Measurements from ENCODE around the gene ACAD11. TPM values are rescaled to one million over a fixed set of nuclear protein-coding genes. Genes with fewer than 3 reads are reported as not detected.
"Not testable (repeated sequence)": the region's sequence is repeated elsewhere in the genome, so short reads cannot be mapped to it uniquely, and the experiment has no call there.

Gene ACAD11
- total RNA-seq, 2 donors from 2014 or later, result 5.2 to 9.2 TPM

GRCh38 chr3:132654721-132655120, 4.9 kb downstream of the ACAD11 start:
- no peak for DNase-seq
- intact Hi-C loops (cut with DNase I, micrococcal nuclease), result no loop called here
- no peak for ATAC-seq

DNA sequence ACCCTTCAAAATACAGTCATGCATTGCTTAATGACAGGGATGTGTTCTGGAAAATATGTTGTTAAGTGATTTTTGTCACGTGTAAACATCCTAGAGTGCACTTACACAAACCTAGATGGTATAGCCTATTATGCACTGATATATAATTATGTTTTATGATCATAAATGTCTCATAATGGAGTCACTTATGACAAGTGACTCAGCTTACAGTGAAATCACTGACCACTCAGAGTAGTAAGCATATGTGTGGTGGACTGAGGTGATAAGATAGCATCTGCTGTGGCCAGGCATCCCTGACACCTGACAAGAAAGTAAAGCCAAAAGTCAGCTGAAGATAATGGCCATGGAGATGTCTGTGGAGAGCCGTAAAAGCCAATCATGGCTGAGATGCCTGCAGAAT, 5.4 kb downstream of the ACAD11 start:
- DNase-seq (no peak), ATAC-seq (no peak)
- intact Hi-C loops (cut with DNase I, micrococcal nuclease), result no loop called here

DNA sequence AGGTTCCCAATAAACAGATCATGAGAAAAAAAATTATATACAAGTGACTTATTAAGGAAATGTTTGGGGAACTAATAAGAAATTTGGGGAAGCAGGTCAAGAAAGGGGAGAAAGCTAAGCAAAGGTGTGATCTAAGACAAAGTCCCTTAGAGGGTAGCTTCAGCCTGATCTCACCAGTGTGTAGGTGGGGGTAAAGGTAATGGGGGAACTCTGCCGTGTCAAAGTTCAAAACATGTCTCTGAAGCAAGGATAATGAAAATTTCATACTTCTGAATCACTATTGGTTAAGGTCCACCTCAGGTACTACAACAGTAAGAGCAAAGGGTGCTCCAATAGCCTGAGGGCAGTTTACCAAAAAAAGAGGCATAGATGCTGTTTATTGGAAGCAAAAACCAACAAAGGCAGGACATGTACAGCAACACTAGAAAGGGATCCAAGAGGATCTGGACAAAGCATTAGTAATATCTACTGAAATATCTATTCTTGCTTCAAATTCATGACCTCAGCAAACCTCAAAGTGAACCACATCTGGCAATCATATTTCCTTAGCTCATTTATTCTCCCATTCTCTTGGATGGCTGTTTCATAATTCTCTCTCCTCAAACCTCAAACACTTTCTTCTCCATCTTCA, 6.9 kb downstream of the ACAD11 start:
- ATAC-seq, result no peak
- no peak for DNase-seq
- intact Hi-C loops (cut with DNase I, micrococcal nuclease), result no loop called here

DNA sequence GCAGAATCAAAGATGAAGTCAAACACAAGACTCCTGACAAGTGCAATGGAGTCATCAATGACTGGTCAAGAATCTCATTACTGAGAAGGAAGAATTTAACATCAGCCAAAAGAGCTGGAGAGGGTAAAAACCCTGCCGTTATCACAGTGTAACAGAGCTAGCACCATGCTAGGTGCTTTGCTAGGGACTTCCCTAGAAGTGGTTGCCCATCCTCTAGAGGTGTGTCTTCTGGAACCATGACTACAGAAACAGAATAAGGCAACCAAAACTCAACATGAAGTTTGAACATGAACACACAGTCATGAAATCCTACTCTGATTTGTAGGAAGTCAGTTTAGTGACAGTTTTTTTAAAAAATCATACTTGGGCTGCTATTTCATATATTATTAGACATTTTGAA, 9.5 kb downstream of the ACAD11 start:
- ATAC-seq (no peak), DNase-seq (no peak)
- intact Hi-C loops (cut with DNase I, micrococcal nuclease), result no loop called here

- no peak for ATAC-seq
- no peak for DNase-seq
- intact Hi-C loops (cut with DNase I, micrococcal nuclease), result no loop called here
Measured at GRCh38 chr3:132645058-132645457, 14.6 kb downstream of the ACAD11 start.

DNA sequence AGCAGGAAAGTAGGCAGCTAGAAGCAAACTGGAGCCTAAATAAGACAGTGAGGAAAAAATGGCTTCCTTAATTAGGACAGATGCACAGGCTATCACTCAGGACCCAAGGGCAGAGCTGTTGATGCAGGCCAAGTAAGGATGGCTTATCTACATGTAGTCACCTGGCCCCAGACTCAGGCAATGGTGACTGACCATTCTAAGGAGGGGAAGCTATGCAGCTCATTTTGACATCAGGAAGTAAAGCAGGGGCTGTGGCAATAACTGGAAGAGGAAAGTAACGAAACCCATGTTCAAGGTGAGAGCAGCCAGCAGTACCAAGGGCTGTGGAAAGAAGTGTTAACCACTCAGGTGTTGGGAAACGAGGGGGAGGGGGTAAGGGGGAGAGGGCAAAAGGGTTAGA, 16.2 kb downstream of the ACAD11 start:
- intact Hi-C loops (cut with DNase I, micrococcal nuclease), result loop anchor here in 1 of 2 donors (5.0 kb wide), 1 partner anchor 106 kb away; no protein-coding TSS in a partner anchor
- DNase-seq, result no peak
- ATAC-seq, result no peak

DNA sequence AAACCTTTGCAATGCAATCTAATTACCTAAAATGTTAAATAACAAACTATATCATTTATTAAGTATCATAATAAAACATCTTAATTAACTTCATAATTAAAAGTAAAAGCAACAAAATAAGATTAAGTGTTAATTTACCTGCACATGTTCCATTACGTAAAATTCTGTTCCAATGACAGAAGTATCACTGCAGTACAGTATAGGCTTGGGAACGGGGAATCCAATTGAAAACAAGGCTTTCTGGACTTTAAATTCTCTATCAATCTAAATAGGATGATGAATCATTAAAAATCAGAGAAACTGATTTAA, 17.1 kb downstream of the ACAD11 start:
- DNase-seq (no peak), ATAC-seq (no peak)
- intact Hi-C loops (cut with DNase I, micrococcal nuclease), result loop anchor here in 1 of 2 donors (5.0 kb wide), 1 partner anchor 105 kb away; no protein-coding TSS in a partner anchor

- intact Hi-C loops (cut with DNase I, micrococcal nuclease), result loop anchor here in 1 of 2 donors (5.0 kb wide), 1 partner anchor 105 kb away; no protein-coding TSS in a partner anchor
- no peak for DNase-seq
- peak; percentile 57 for ATAC-seq
Measured at GRCh38 chr3:132641837-132642538, 17.6 kb downstream of the ACAD11 start.

DNA sequence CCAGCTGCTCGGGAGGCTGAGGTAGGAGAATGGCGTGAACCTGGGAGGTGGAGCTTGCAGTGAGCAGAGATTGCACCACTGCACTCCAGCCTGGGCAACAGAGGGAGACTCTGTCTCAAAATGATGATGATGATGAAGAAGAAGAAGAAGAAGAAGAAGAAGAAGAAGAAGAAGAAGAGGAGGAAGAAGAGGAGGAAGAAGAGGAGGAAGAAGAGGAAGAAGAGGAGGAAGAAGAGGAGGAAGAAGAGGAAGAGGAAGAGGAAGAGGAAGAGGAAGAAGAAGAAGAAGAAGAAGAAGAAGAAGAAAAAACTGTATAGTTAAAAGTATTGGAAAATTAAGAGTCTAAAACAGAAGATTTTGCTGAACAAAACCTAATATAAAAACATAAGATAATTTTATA, 18.2 kb downstream of the ACAD11 start:
- not testable (repeated sequence) for ATAC-seq, DNase-seq
- intact Hi-C loops (cut with DNase I, micrococcal nuclease), result loop anchor here in 1 of 2 donors (5.0 kb wide), 1 partner anchor 104 kb away; no protein-coding TSS in a partner anchor

DNA sequence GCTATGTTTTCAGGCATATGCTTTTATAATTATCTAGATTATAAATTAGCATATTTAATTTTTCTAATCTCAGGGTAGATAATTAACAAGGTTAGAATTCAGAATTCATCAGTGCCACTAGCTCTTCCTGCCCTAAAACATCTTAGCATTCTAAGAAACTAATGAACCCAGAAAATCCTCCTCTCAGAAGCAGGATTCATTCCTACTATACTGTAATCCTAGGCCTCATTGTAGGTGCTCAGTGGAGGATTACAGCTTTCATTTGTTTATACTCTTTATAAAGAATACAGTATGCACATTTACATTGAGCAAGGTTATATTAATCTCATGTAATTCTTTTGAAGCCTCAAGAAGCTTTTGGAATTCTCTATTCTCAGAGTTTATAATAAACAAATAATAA, 20.9 kb downstream of the ACAD11 start:
- intact Hi-C loops (cut with DNase I, micrococcal nuclease), result loop anchor here in 1 of 2 donors (5.0 kb wide), 1 partner anchor 96 kb away; no protein-coding TSS in a partner anchor
- no peak for ATAC-seq
- no peak for DNase-seq

DNA sequence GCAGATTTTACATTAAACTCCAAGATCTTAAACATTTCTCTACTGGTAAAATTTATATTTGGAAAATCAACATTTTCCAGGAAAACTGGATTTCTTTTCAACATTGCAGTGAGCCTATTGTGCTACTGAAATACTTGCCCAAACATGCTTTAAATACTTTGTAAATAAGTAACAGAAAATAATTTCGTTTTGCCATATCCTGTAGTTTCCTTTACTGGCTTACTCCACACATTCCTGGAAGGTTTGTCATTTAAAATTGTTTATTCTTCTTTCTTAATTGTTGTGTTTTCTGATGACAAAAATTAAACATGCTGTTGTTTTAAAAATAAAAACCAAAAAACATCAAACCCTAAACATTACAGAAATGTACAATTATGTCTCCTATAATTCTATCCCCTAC, 22.0 kb downstream of the ACAD11 start:
- ATAC-seq (no peak), DNase-seq (no peak)
- intact Hi-C loops (cut with DNase I, micrococcal nuclease), result loop anchor here in 1 of 2 donors (5.0 kb wide), 1 partner anchor 95 kb away; no protein-coding TSS in a partner anchor

DNA sequence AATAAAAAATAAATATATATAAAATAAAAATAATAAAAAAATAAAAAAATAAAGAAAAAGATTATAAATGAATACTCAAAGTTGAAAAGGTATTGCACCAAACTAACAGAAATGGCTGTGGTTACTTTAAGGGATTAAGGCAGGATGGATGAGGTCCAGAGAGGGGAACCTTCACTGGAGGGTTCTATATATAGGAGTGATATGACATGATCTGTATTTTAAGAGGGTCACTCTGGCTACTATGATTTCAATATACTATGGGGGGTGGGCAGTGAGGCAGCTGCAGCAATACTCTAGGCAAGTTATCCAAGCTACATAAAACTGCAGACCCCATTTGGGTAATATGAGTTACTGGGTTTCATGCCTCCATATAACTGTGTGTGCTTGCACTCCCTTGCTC, 24.6 kb downstream of the ACAD11 start:
- no peak for DNase-seq
- intact Hi-C loops (cut with DNase I, micrococcal nuclease), result loop anchor here in 1 of 2 donors (5.0 kb wide), 1 partner anchor 93 kb away; no protein-coding TSS in a partner anchor
- ATAC-seq, result no peak

DNA sequence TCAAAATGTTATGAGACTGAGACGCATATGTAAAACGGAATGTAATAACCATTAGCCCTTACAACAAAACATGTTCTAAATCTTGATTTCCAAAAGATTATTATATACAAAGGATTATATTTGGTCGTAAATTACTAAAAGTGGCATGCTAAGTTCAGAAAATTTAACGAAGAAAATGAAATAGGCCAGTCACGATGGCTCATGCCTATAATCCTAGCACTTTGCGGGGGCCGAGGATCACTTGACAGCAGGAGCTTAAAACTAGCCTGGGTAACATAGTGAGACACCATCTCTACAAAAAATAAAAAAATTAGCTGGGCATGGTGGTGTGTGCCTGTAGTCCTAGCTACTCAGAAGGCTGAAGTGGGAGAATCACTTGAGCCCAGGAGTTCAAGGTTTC, 29.0 kb downstream of the ACAD11 start:
- no peak for ATAC-seq
- intact Hi-C loops (cut with DNase I, micrococcal nuclease), result no loop called here
- no peak for DNase-seq

DNA sequence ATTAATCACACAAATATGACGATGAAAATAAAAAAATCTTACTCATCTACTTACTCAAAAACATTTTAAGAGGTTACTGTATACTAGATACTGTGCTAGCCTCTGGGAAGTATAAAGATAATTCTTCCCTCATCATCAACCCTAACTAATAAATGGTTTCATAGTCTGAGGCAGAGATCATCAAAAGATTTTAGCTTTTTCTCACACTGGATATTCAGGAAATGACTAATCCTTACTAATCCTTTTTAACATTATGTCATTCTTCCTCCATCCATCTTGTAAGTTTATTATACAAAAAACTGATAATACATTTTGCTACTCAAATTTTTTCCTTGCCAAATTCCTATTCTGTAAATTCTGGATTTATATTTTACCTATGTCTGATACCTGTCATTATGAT, 29.7 kb downstream of the ACAD11 start:
- intact Hi-C loops (cut with DNase I, micrococcal nuclease), result no loop called here
- DNase-seq (no peak), ATAC-seq (no peak)

DNA sequence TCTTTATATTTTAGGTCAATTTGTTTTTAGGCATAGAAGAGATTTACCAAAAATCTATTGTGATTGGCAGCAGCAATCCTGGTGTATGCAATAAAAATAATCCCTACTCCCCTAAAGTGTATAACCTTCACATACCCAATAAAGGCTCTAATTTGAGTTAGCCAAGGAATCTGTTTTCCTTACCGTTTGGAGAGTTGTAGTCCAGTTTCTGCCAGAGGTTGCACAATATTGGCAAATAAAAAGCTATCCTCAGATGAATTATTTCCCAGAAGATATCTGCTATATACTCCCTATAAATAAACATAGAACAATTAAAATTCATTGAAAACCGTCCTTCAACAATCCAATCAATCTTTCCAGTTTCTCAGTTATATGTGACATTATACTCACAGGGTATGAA, 31.5 kb downstream of the ACAD11 start:
- intact Hi-C loops (cut with DNase I, micrococcal nuclease), result no loop called here
- no peak for DNase-seq
- ATAC-seq, result no peak

- intact Hi-C loops (cut with DNase I, micrococcal nuclease), result no loop called here
- no peak for DNase-seq
- ATAC-seq, result no peak
Measured at GRCh38 chr3:132626955-132627354, 32.7 kb downstream of the ACAD11 start.

DNA sequence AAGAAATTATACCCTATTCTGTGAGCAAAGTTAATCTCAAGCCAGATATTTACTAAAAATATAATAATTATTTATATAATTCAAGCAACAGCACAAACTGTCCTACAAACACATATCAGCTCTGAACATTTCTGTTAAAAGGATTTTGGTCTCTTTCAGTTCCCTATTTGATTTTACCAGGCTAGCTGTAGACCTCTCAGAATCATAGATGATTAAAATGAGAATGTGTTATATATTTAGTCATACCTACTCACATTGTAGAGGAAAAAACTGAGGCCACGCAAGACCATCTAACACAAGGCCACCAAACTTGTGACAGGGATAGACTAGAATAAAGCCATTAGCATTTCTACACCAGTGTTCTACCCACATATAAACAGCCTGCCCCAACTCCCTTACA, 34.0 kb downstream of the ACAD11 start:
- intact Hi-C loops (cut with DNase I, micrococcal nuclease), result no loop called here
- ATAC-seq, result no peak

GRCh38 chr3:132624790-132625189, 34.8 kb downstream of the ACAD11 start:
- intact Hi-C loops (cut with DNase I, micrococcal nuclease), result no loop called here
- no peak for ATAC-seq
- no peak for DNase-seq

More for the DNA sequence above, 34.0 kb downstream of the ACAD11 start:
- DNase-seq, result no peak

DNA sequence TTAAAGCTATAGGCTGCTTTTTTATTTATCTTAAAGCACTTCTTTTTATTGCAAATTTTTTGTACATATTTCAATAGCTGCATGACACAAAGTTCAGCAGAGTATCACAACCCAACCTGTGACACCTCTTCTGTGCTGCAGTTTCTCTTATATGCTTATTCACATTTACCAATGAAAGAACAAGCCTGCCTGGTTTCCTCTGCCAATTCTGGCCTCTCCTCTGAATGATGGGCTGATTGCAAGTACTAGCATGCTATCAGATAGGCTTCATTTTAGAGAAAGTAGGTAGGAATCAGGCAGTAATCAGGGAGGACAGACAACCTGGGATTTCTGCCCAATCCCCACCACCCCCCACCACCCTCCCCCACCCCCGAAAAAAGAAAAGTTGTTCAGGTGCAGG, 36.0 kb downstream of the ACAD11 start:
- DNase-seq, result no peak
- no peak for ATAC-seq
- intact Hi-C loops (cut with DNase I, micrococcal nuclease), result no loop called here

- ATAC-seq (no peak), DNase-seq (no peak)
- intact Hi-C loops (cut with DNase I, micrococcal nuclease), result no loop called here
Measured at GRCh38 chr3:132622761-132623160, 36.8 kb downstream of the ACAD11 start.
